ENCODE measurements around the gene DOCK9.

The DOCK9 gene

DNA sequence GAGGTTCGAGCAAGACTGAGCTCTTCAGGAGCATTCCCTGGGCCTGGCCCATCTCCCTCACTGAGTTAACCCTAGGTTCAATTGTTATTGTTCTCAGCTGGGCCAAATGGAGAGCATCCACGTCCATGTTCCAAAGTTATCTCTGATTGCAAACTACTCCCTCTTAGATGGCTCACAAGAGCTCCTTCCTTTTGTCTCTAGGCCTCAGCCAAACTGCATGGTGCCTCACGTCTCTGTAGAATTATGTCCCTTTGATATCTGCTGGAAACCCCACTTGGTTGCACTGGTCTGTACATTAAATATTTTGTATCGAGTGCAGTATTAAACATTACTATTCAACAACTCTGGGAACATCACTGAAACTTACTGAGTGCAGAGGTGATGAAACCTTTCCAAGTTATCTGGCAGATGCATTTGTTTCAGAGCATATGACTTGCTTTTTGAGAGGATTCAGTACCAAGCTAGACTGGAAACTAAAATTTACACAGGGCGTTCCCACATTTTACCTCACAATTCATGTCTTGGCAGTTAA is 38.1 kb downstream of the DOCK9 start:
- H3K9ac ChIP-seq (ENCODE audit: low read depth, low read length), result no peak overlapping the region
- peaks cover under 1% of the 10 kb centered on the region; the same call in 1 of the 2 replicates for H3K9me3 ChIP-seq (ENCODE audit: control insufficient read depth, insufficient read depth, low read length)
- H3K36me3 ChIP-seq (ENCODE audit: insufficient read depth, low read length), result no peaks in the 10 kb centered on the region
- peaks cover 18% of the 10 kb centered on the region for H3K4me1 ChIP-seq (ENCODE audit: insufficient read depth, low read length)

DNA sequence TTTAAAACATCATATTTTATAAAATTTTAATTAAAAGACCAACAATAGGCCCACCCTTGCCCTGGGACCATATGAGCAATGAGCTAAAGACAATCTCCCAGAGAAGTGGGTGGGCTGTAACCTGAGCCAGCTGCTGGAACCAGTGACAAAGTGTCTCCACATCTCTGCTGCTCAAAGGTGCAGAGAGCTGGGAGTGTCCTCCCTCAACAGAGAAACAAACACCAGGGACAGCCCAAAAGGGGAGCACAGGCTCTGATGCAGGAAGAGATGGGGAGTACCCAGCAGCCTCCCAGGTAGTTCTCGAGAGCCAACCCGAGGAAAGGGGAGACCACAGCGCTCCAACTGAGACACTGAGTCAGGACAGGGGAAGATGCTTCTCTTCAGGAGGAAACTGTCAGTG is 39.1 kb downstream of the DOCK9 start:
- peaks cover 3% of the 10 kb centered on the region for H3K9me3 ChIP-seq (ENCODE audit: control insufficient read depth, insufficient read depth, low read length)
- H3K9ac ChIP-seq (ENCODE audit: low read depth, low read length), result no peak overlapping the region
- H3K36me3 ChIP-seq (ENCODE audit: insufficient read depth, low read length), result no peaks in the 10 kb centered on the region

DNA sequence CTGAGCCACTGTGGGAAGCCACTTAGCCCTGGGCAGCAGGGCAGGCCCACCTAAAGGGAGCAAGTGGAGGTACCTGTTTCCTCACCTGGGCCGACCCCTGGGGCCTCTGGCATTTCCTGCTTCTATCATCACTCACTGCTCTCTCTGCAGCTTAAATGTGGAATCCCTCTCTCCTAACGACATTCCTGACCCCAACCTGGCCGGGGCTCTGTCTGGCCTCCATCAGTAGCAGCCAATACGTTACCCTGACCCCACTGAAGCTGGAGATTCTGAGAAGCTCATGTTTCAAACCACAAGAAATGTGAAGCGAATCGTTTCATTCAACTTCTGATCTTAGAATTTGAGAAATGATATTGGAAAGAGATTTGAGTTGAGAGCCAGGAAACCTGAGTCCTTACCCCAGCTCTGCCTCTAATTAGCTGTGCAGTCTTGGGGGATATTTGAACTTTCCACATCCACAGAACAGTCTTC is 39.9 kb downstream of the DOCK9 start:
- no peak overlapping the region for H3K9ac ChIP-seq (ENCODE audit: low read depth, low read length)
- peaks cover 18% of the 10 kb centered on the region for H3K4me1 ChIP-seq (ENCODE audit: insufficient read depth, low read length)

More for the DNA sequence above, 39.1 kb downstream of the DOCK9 start:
- peaks cover 18% of the 10 kb centered on the region for H3K4me1 ChIP-seq (ENCODE audit: insufficient read depth, low read length)

DNA sequence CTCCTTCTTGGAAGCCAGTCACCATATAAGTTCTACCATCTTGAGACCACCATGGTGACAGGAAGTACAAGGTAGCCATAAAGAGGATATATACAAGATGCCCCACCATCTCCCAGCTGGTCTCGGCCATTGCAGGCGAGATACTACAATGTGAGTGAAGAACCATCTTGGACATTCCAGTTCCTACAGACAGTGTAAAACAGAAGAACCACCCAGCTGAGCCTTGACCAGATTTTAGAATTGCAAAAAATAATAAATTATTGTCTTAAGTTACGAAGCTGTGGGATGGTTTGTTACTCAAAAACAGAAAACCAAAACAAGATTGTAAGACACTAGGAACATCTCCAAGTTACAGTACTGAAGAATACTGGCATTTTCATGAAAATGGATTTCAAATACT is 43.6 kb downstream of the DOCK9 start:
- peaks cover 3% of the 10 kb centered on the region for H3K9me3 ChIP-seq (ENCODE audit: control insufficient read depth, insufficient read depth, low read length)
- H3K4me1 ChIP-seq (ENCODE audit: insufficient read depth, low read length), result peaks cover 24% of the 10 kb centered on the region
- no peaks in the 10 kb centered on the region for H3K36me3 ChIP-seq (ENCODE audit: insufficient read depth, low read length)
- H3K9ac ChIP-seq (ENCODE audit: low read depth, low read length), result no peak overlapping the region

More for the DNA sequence above, 39.9 kb downstream of the DOCK9 start:
- no peaks in the 10 kb centered on the region for H3K36me3 ChIP-seq (ENCODE audit: insufficient read depth, low read length)
- H3K9me3 ChIP-seq (ENCODE audit: control insufficient read depth, insufficient read depth, low read length), result peaks cover 3% of the 10 kb centered on the region

DNA sequence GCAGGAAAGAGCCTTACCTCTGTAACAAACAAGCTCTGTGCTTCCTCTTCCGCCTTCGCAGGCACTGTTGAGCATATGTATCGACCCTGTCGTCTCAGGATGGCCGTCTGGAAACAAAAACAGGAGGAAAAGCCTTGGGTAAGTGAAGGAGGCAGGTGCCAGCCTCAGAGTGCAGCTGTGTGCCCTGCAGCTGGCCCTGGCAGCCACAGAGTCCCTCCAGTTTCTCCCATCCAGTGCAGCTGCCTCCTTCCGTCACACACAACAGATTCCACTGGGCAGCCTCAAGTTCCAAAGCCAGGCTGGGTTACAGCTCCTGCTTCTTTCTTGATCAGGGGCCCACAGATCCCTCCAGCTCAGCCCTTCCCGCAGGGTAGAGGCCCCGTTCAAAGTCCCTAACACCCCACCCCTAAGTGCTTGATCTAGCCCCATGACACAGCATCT is 47.7 kb downstream of the DOCK9 start:
- Histone ChIP-seq H3K9me3 (ENCODE audit: control insufficient read depth, insufficient read depth, low read length) (peaks cover 3% of the 10 kb centered on the region), H3K36me3 (ENCODE audit: insufficient read depth, low read length) (no peaks in the 10 kb centered on the region), H3K4me1 (ENCODE audit: insufficient read depth, low read length) (peaks cover 23% of the 10 kb centered on the region), H3K9ac (ENCODE audit: low read depth, low read length) (no peak overlapping the region; the same call in 1 of the 2 replicates)

DNA sequence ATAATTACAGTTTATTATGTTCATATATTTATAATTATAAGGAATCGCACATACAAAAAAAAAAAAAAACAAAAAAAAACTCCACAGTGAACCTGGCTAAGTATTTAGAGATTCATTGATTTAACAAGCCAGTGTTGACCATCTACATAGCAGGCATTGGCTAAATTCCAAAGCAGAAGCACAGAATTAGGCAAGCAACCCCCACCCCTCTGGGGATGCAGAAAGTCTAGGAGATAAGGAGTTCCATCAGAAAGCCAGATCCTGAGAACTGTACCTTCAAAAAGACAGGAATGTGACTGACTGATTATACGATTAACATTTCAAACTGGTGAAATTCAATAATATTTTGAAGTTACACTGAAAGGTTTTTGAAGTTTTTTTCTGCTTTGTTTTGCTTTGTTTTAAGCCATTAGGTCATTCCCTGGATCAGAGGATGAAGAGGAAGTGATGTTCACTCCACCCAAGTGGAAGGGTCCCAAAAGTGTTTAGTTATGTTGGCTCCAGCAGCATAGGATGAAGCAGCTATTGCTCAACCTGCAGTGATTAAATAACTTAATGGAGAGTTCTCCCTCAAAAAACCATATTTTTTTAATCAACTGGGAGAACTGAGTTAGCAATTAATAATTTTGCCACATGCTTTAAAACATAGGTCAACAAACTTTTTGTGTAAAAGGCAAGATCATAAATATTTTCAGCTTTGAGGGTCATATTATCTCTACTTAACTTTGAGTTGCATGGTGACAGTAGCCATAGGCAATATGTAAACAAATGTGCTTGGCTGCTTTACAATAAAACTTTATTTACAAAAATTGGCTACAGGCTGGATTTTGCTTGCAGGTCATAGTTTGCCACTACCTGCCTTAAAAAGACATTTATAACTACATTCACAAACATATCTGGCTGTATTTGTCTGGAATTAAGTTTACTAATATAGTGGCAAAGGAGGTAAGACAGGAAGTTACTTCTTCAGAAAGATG is 49.6 kb downstream of the DOCK9 start:
- H3K9ac ChIP-seq (ENCODE audit: low read depth, low read length), result no peak overlapping the region
- peaks cover 23% of the 10 kb centered on the region for H3K4me1 ChIP-seq (ENCODE audit: insufficient read depth, low read length)
- no peaks in the 10 kb centered on the region; the same call in 1 of the 2 replicates for H3K36me3 ChIP-seq (ENCODE audit: insufficient read depth, low read length)
- H3K9me3 ChIP-seq (ENCODE audit: control insufficient read depth, insufficient read depth, low read length), result no peaks in the 10 kb centered on the region

DNA sequence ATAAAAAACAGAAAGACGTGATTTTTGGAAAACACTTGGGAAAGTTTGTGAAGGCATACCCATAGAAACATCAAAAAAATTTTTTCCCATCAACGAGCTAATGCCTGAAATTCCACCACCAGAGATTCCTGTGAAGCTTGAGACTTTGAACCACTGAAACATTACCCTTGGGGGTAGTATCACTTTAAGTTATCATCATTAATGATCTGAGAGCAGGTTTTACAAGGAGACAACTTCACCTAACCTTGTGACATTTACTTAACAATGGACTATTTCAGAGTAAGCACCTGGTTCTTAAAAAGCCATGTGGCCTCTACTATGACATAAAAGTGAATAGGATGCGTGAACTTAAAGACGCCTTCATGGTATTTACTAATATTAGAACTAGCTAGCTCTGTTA is 51.9 kb downstream of the DOCK9 start:
- no peaks in the 10 kb centered on the region for H3K9me3 ChIP-seq (ENCODE audit: control insufficient read depth, insufficient read depth, low read length)
- no peak overlapping the region for H3K9ac ChIP-seq (ENCODE audit: low read depth, low read length)
- H3K36me3 ChIP-seq (ENCODE audit: insufficient read depth, low read length), result no peaks in the 10 kb centered on the region; the same call in 1 of the 2 replicates
- peaks cover 23% of the 10 kb centered on the region for H3K4me1 ChIP-seq (ENCODE audit: insufficient read depth, low read length)

DNA sequence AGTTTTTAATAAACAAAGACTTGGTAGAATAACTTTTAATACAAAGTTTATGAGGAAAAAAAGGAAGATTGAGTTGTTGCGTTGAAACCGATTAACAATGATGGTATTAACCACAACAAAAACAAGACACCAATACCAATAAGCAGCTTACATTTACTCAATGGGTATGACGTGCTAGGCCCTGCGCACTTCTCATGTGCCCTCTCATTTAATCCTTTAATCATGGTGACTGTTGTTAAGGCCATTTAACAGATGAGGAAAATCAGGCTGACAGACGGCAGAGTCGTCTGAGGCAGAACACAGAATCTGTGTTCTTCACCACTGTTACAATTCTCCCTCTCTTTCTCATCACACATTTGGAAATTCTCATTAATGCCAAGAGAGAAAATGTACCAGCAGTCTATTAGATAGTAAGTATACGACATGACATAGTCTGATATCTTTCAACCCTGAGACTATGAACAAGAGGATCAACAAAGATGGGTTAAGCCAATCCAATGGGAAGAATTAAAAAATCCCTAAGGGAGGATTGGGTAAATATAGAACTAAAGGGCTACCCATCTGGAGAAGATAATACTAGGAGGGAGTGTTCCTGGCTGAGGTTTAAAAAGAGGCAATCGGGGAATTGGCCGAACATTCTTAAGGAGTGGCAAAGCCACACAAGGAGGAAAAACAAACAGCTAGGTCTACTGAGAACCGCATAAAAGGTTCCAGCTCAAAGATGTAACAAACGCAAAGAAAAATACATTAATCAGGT is 54.0 kb downstream of the DOCK9 start:
- no peaks in the 10 kb centered on the region for H3K9me3 ChIP-seq (ENCODE audit: control insufficient read depth, insufficient read depth, low read length)
- H3K9ac ChIP-seq (ENCODE audit: low read depth, low read length), result no peak overlapping the region
- H3K36me3 ChIP-seq (ENCODE audit: insufficient read depth, low read length), result no peaks in the 10 kb centered on the region; the same call in 1 of the 2 replicates
- H3K4me1 ChIP-seq (ENCODE audit: insufficient read depth, low read length), result peaks cover 16% of the 10 kb centered on the region

DNA sequence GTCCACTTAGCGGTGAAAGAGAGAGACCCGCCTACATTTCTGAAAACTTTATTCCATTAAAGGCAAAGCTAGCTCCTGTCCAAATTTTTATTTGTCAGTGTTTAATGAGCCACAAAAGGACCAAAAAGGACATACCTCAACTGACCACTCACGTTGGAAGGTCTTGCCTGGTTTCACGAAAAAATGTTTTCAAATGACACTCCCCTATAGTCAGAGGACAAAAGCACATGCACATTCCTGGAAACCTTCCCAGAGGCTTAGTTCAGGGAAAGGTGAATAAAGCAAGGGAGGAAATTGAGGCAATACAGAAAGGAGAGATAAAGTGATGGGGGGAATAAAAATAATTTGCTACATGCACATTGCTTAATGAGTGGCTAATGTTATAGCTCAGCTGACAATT is 55.6 kb downstream of the DOCK9 start:
- H3K9ac ChIP-seq (ENCODE audit: low read depth, low read length), result no peak overlapping the region
- no peaks in the 10 kb centered on the region for H3K9me3 ChIP-seq (ENCODE audit: control insufficient read depth, insufficient read depth, low read length)
- no peaks in the 10 kb centered on the region; the same call in none of the 2 replicates for H3K36me3 ChIP-seq (ENCODE audit: insufficient read depth, low read length)
- peaks cover 8% of the 10 kb centered on the region; the same call in 1 of the 2 replicates for H3K4me1 ChIP-seq (ENCODE audit: insufficient read depth, low read length)

DNA sequence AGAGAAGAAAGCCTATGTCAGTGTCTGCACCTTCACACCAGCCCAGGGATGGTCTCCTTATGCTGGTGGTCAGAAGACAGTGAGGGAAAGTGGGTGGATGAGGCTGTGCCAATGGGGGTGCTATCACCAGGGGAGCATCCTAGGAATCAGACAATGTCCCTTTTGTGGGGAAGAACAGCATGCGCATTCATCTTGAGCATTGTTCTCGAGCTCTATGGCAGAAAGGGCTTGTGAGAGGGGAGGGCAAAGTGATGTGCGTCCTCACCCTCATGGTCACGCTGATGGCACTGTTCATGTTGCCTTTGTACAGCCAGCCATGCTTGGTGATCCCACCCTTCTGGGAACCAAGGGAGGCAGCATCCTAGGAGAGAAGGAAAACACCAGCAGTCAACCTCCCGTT is 56.1 kb downstream of the DOCK9 start:
- Histone ChIP-seq H3K9me3 (ENCODE audit: control insufficient read depth, insufficient read depth, low read length) (no peaks in the 10 kb centered on the region), H3K9ac (ENCODE audit: low read depth, low read length) (no peak overlapping the region), H3K36me3 (ENCODE audit: insufficient read depth, low read length) (no peaks in the 10 kb centered on the region; the same call in none of the 2 replicates), H3K4me1 (ENCODE audit: insufficient read depth, low read length) (peaks cover 8% of the 10 kb centered on the region; the same call in 1 of the 2 replicates)

DNA sequence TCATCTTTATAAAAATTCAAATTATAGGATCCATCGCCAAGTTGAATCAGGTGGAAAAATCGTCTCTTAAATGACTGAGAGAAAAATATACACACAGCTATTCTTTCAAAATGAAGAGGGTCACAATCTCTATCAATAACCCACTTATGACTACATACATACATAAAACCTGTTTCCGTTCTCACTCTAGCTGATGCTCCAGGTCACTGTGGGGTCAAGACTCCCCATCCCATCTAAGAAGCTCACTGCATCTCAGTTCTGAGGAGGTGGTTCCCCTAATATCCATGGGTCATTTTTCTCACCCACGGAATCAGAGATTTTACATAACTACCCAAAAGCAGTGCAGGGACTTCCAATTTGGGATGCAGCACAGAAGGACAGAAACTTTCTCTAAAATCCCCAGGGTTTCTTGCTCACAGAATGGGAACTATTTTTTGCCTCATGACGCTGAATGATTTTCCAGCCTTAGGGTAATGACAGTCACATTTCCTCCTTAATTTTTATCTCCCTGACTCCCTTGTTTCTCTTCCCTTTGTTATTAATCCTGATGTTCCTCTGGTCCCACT is 56.8 kb downstream of the DOCK9 start:
- Histone ChIP-seq H3K36me3 (ENCODE audit: insufficient read depth, low read length) (no peaks in the 10 kb centered on the region; the same call in none of the 2 replicates), H3K9me3 (ENCODE audit: control insufficient read depth, insufficient read depth, low read length) (no peaks in the 10 kb centered on the region), H3K9ac (ENCODE audit: low read depth, low read length) (no peak overlapping the region), H3K4me1 (ENCODE audit: insufficient read depth, low read length) (peaks cover 9% of the 10 kb centered on the region)

DNA sequence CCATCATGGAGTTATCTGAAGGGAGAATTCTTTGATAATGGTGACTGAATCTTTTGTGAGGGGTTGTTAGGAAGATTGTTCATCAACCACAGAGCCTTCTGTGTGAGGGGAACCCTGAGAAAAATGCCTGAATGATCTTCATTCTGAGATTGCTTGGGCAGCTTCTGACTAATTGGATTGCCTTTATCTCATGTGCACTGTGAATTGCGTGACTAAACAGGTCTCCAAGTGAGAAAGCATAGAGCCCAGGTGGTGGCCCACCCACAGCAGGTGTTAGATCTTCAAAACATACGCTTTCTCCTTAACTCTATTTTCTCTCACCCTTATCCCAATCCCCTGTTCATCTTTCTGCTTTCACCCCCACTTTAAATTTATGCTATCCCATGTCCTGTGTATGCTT is 58.3 kb downstream of the DOCK9 start:
- peaks cover 9% of the 10 kb centered on the region; the same call in 1 of the 2 replicates for H3K4me1 ChIP-seq (ENCODE audit: insufficient read depth, low read length)
- no peaks in the 10 kb centered on the region for H3K9me3 ChIP-seq (ENCODE audit: control insufficient read depth, insufficient read depth, low read length)
- H3K36me3 ChIP-seq (ENCODE audit: insufficient read depth, low read length), result no peaks in the 10 kb centered on the region; the same call in none of the 2 replicates
- no peak overlapping the region for H3K9ac ChIP-seq (ENCODE audit: low read depth, low read length)

DNA sequence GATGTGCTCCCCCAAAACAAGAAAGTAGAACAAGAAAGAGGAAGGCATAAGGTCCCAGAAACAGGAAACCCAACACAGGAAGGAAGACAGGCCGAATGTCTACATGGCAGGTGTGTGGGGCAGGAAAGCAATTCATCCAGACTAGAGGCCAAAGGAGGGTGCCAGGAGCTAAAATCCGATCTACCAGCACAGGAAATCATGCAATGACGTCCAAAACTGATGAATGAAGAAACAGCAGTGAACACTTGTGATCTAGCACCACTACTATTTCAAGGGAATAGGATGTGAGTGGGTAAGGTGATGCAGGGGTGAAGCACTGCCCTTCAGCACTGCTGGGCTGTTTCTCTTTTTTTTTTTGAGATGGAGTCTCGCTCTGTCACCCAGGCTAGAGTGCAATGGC is 59.1 kb downstream of the DOCK9 start:
- Histone ChIP-seq H3K9ac (ENCODE audit: low read depth, low read length) (no peak overlapping the region), H3K9me3 (ENCODE audit: control insufficient read depth, insufficient read depth, low read length) (no peaks in the 10 kb centered on the region), H3K4me1 (ENCODE audit: insufficient read depth, low read length) (peaks cover 9% of the 10 kb centered on the region; the same call in 1 of the 2 replicates), H3K36me3 (ENCODE audit: insufficient read depth, low read length) (no peaks in the 10 kb centered on the region; the same call in 1 of the 2 replicates)

DNA sequence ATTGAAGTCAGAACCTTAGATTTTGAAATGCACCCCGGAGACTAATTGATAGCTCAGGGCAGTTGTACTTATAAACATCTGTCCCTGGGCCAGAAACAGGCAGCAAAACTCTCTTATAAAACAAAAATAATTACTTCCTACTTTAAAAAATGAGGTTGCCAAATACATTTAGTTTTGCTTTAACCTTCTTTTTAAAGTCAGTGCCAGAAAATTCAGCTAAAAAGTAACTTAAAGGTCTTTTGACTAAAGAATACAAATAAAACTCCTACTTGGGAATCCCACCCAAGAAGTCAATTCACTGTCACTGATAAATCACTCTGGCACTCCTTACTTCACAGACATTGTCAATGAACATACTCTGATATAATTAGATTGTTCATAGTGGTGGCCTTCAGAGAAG is 60.7 kb downstream of the DOCK9 start:
- H3K4me1 ChIP-seq (ENCODE audit: insufficient read depth, low read length), result peaks cover 9% of the 10 kb centered on the region; the same call in 1 of the 2 replicates
- no peaks in the 10 kb centered on the region; the same call in 1 of the 2 replicates for H3K36me3 ChIP-seq (ENCODE audit: insufficient read depth, low read length)

More for the DNA sequence above, 60.7 kb downstream of the DOCK9 start:
- H3K9ac ChIP-seq (ENCODE audit: low read depth, low read length), result no peak overlapping the region
- no peaks in the 10 kb centered on the region for H3K9me3 ChIP-seq (ENCODE audit: control insufficient read depth, insufficient read depth, low read length)

All from ES-I3 (cell line).